ENCODE data around the gene FRYL.

DNA sequence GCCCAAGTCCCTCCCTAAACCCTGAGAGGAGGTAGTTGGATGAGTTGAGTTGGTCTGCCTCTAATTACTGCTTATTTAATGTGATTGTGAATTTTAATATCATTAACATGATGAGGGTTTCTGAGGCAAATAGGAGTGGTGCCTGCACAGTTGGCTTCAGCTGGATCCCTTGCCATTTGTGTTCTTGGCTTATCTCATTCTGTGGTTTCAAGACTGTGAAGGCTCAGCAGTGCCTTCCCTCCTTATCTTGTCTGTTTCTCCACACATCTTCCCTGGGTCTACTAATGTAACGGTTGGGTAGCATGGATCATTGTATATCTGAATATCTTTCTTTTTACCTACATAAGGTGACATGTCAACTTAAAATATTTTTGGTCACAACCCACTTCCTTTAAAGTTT, 298.5 kb downstream of the FRYL start:
- TF ChIP-seq, protein P1, sequence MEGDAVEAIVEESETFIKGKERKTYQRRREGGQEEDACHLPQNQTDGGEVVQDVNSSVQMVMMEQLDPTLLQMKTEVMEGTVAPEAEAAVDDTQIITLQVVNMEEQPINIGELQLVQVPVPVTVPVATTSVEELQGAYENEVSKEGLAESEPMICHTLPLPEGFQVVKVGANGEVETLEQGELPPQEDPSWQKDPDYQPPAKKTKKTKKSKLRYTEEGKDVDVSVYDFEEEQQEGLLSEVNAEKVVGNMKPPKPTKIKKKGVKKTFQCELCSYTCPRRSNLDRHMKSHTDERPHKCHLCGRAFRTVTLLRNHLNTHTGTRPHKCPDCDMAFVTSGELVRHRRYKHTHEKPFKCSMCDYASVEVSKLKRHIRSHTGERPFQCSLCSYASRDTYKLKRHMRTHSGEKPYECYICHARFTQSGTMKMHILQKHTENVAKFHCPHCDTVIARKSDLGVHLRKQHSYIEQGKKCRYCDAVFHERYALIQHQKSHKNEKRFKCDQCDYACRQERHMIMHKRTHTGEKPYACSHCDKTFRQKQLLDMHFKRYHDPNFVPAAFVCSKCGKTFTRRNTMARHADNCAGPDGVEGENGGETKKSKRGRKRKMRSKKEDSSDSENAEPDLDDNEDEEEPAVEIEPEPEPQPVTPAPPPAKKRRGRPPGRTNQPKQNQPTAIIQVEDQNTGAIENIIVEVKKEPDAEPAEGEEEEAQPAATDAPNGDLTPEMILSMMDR (conservative IDR thresholded peaks at IDR 0.05; ENCODE audit: low read depth, low read length): no peak
- TF ChIP-seq EZH2 (IDR thresholded peaks at IDR 0.05; ENCODE audit: borderline replicate concordance, low read depth, low read length, poor library complexity, severe bottlenecking): no peak

Data from A673 (cell line).